NCI-H774 (cell line): ENCODE results near the gene PLA2G2C.

Source experiments
- DNase-seq: peaks from one replicate; lab custom pipeline; 2025; lab: John Stamatoyannopoulos, UW

Gene PLA2G2C

DNA sequence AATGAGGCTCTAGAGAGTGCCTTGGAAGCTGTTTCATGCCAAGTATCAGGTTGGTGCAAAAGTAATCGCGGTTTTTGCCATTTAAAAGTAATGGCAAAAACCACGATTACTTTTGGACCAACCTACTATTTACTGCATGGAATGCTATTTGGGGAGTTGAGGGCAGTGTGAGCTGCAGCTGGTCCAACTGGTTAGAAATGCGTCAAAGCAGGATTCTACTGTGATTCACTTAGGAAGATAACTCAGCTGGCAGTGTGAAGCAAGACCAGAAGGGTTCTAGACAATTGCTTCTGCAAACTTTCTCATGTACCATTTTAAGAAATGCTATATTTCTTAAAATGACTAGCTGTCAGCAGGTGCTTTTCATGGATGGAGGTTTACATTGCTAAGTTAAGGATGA, 21.2 kb upstream of the PLA2G2C start:
- no peak for DNase-seq

DNA sequence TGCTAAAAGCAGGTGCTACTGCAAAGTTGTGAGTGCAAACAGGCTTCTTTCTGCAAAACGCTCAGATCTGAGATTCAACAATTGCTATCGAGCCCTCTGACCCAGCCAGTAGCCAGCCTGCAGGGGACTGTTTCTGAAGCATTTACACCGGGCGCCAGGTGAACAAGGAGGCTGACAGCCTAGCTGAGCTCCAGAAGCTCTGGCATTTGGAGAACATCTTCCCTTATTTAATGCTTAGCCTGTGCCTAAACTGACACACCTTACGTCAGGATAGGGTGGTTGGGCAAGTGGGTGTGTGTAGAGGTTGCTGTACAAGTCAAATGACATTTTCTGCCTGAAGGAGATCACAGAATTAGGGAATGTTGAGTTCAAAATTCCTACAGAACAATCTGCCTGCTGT, 15.8 kb upstream of the PLA2G2C start:
- no peak for DNase-seq

DNA sequence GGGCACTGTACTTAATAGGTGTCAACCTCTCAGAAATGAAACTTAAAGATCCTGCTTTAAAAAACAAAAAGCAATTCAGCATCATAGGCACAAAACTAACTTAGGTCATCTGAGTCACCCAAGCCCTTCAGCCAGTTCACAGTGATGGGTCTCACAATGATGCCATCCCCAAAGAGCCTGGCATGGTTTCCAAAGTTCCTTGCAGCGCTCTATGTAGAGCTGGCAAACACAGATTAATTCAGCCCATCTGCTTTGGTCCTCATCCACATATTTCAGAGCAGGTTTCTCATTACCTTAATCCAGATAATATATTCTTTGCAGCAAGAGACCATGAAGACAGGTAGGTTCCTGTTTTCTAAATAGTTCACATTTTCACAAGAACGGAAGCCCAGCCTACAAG, 14.6 kb upstream of the PLA2G2C start:
- DNase-seq = no peak

DNA sequence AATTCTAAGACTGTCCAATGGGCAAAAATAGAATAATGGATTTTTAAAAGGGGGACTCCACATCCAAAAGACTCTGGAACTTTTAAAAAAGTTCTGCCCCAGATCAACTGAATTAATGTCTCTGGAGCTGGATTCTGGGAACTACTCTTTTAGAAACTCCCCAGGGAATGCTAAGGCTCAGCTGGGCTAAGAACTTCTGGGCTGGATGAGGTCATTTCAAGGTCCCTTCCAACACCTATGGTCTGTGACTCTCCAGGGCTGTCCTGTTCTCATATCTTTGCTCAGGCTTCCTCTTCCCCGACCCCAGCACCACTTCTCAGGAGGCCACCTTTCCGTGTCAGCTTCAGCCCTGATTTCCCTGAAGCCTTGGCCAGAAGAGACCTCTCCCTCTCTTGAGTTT, 13.5 kb upstream of the PLA2G2C start:
- no peak for DNase-seq

GRCh38 chr1:20199403-20199802, 13.1 kb upstream of the PLA2G2C start:
- no peak for DNase-seq

GRCh38 chr1:20198918-20199317, 12.6 kb upstream of the PLA2G2C start:
- no peak for DNase-seq

DNA sequence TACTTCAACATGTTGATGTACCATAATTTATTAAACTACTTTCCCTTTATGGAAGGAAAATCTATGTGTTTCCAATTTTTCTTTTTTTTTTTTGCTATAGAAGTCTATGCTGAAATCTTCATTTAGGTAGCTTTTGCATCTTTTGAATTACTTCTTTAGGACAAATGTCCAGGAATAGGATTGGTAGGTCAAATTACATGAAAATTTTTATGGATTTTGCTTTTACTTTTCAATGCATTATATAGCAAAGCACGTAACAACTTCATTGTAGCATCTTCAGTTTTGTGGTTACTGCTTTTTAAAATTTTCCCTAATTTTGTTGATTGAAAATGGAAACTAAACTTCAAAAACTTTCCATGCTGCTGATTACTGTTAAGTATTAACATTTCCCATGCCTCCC, 12.0 kb upstream of the PLA2G2C start:
- no peak for DNase-seq

GRCh38 chr1:20197329-20197791, 11.0 kb upstream of the PLA2G2C start:
- no peak for DNase-seq

- DNase-seq = no peak
Measured at GRCh38 chr1:20195462-20195780, 9.1 kb upstream of the PLA2G2C start.

- DNase-seq = no peak
Measured at GRCh38 chr1:20194757-20195461, 8.6 kb upstream of the PLA2G2C start.

GRCh38 chr1:20194224-20194623, 7.9 kb upstream of the PLA2G2C start:
- DNase-seq = no peak

- no peak for DNase-seq
Measured at GRCh38 chr1:20192871-20193411, 6.6 kb upstream of the PLA2G2C start.

GRCh38 chr1:20192364-20192763, 6.0 kb upstream of the PLA2G2C start:
- no peak for DNase-seq

- DNase-seq = no peak
Measured at GRCh38 chr1:20191266-20191825, 5.0 kb upstream of the PLA2G2C start.

DNA sequence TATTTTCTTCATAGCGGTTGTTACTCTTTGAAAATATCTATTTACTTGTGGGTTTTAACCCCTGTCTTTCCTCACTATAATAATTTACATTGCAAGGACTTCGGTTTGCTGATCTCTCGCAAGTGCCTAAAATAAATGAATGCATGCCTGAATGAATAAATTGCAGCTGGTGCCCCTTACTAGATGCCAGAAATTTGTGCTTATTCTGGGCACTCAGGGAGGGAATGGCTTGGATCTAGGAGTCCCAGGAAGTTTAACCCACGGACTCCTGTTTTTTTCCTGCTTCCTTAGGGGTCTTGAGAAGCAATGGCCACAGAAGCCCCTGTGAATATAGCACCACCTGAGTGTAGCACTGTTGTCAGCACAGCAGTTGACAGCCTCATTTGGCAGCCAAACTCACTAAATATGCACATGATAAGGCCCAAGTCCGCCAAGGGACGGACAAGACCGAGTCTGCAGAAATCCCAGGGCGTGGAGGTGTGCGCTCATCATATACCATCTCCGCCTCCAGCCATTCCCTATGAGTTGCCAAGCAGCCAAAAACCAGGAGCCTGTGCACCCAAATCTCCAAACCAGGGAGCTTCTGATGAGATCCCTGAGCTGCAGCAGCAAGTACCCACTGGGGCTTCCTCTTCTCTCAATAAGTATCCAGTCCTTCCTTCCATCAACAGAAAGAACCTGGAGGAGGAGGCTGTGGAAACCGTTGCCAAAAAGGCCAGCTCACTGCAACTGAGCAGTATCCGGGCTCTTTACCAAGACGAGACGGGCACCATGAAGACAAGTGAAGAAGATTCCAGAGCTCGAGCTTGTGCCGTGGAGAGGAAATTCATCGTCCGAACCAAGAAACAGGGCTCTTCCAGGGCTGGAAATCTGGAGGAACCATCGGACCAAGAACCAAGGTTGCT, 4.2 kb upstream of the PLA2G2C start:
- no peak for DNase-seq

GRCh38 chr1:20189664-20190063, 3.3 kb upstream of the PLA2G2C start:
- no peak for DNase-seq

GRCh38 chr1:20188455-20188817, 2.1 kb upstream of the PLA2G2C start:
- DNase-seq = no peak

DNA sequence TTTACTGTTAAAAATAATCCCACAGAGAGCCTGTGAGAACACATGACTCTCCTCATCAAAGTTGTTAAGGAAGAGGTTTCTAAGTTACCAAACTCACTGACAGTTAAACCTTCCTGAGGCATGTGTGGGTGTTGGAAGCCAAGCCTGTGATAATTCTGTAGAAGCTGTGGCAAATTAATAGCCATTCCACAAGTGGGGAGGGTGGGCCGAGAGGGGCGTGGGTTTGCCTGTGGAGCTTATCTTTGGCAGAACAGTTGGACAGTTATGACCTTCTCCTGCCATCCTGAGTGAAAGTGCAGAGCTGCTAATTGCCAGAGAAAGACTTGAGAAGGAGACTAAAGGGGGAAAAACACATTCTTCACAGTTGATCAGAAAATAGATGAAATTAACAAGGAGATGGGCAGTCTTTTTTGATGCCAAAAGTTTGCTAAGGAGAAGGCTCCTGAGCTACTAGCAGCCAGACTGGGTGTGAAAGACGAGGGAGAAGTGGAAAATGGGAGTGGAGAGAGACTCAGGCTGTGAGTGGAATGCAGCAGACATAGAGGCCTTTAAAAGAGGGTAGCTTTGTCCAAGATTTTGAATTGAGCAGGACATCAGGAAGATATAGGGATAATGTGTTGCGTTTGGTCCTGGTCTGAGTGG, 1.6 kb upstream of the PLA2G2C start:
- no peak for DNase-seq

GRCh38 chr1:20187103-20187812, 940 bp upstream of the PLA2G2C start:
- DNase-seq = no peak

DNA sequence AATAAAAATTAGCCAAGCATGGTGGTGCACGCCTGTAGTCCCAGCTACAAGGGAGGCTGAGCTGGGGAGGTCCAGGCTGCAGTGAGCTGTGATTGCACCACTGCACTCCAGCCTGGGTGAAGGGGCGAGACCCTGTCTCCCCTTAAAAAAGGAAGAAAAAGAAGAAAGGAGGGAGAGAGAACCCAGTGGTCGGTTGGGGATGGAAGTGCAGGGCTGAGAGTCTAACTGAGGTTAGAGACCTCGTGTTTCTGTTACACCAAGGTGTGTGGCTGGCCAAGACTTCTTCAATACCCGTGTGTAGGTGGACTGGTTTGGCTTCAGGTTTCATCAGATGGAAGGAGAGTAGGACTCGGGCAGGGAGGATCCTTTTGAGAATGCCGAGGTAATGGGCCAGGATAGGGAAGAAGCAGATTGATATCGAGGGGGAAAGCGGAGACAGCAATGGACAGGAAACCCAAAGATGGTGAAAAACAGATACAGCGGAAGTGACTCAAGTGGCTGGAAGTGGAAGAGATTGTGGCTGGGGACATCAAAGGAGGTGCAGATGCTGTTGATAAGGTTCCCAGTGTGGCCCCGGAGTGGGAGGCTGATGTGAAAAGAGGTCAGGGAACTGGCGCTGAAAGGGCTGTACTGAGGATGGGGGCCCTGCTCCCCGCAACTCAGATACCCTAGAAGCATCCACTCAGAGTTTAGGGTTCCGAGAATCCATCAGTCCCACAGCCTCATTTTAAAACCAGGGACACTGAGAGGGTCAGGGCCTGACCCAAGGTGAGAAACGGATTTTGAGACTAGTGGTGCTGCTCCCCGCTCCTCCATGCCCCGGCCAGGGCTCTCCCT, 1.1 kb downstream of the PLA2G2C start:
- DNase-seq = no peak

GRCh38 chr1:20184481-20184900, 1.8 kb downstream of the PLA2G2C start:
- no peak for DNase-seq
